Activated effector memory CD4-positive, alpha-beta T cell treated with Interleukin-2 at 50 U/mL for 16 hours (primary cell): Measurements from ENCODE around the gene C1orf116.
A peak's percentile ranks its signal among the peaks of the same experiment; 100 is the strongest.

Experiments used
- DNase-seq: peaks from one replicate; pipeline ENCODE4 v3.0.0-alpha.2; 2020

Gene C1orf116

GRCh38 chr1:207032528-207033017, at the start of gene C1orf116:
Gene C1orf116, minus strand, starts transcription at chr1:207032756. Its CDS starts 5,158 bp downstream, at chr1:207027598.
- DNase-seq = no peak

GRCh38 chr1:207081806-207082205, 49.2 kb upstream of the C1orf116 start:
- DNase-seq = no peak

DNA sequence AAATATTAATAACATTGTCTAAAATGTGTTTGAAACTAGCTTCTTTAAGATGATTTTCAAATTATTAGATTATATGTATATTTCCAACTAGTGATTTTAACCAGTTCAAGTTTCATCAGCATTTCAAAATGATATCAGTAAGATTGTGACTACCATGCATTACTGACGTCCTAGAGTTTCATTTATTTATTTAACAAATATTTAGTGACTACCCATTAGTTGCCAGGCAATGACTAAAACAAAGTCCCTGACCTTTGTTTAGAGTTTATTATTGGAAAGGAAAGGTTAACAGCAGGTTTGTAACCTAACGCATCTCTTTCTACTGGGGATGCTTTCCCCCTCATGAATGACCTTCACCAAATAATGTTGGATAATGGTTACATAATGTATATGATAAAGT, 48.5 kb upstream of the C1orf116 start:
- DNase-seq = no peak

DNA sequence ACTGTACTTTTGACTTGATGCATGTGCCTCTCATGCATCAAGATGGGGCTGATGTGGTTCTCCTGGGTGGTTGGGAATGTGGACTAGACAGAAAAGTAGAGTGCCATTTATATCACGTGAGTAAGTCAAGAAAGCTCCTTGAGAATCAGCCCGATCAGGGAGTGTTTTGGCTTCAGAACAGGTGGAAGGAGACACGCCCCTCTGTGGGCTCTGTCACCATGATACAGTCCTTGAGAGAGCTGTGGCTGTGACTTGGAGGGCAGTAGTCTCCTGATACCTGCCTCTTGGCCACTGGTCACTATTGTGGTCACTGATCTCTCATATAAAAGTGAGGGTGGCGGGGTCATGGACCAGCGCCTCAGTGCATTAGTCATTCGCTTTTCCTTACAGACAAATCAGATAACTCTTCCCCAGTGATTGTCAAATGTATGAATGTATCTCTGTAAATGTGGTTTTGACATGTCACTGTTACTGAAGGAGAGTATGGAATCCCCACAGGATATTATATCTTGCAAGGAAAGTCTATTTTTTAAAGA, 47.2 kb upstream of the C1orf116 start:
- DNase-seq = no peak

DNA sequence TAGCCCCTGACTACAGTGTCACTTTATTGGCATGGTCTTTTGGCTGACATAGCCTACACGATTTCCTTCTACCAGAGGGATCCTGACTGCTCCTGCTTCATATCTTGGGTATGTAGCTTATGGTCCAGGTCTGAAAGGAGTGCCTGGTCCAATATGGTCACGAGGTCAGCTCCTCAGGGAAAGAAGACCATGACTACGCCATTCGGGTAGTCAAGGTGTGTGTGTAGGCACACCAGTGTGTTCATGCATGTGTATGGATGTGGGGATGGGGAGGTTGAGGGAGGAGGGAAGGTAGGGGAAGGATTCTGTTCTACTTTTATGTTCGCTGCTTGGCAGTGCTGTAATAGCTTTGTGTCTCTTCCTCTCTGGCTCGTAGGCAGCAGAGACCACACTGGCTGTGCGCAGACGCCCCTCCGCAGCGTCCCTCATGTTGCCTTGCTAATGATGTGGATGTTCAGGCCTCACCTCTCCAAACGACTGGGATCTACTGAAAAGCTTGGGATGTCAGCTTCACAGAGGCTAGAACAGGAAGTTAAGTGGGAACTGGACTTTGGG, 46.1 kb upstream of the C1orf116 start:
- DNase-seq = no peak

DNA sequence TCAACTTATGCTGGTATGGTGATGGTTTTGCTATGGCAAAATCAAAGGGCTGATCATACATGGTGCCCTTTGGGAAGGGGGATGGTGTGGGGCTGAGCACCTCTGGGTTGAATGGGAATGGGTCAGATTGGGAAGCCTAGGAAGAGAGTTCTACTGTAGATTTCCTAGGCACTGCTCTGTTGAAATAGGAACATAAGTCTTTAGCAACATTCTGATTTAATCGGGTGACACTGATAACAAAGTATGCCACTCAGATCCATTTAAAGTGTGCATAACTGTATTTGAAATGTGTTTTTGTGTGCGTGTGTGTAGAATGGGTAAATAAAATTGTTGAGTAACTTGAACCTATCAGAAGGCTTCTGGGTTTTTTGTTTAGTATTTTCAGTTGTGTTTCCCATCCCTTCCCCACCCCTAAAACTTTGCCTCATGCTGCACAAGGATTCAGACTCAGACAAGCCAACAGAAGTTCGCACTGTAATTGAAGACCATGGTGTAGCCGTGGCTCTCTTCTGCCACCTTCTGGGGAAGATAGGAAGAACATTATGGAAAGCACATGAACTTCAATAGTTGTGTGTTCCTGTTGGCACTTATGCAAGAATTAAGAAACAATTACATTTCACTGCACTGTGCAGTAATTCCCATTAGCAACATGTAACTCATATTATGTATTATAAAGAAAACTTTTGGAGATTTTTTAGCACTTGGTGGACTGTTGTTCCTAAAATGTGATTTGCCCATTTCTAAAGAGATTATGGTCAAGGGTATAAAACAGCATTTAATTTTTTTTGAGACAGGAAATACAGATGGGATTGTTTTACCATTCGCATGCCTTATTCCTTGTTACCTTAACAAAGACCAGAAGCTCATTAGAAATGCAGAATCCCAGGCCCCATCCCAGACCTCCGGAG, 45.2 kb upstream of the C1orf116 start:
- DNase-seq = peak; percentile 20

DNA sequence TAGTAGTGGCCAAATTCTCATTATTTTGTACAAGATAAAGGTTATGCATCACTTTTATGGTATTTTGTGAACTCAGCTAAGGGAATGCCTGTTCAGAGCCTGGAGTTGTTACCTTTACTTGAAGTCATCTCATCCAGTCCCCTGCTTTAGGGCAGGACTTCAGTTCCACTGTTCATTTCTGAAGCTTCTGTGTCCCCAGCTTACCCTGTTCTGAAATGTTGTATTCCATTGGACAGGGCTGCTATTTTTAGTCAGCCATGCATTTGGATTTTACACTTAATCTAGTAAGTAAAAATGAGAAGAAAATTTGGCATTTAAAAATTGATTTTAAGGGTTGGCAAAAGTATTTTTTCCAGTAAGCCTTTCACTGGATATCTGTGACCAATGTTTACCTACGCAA, 44.5 kb upstream of the C1orf116 start:
- no peak for DNase-seq

GRCh38 chr1:207076181-207076955, 43.8 kb upstream of the C1orf116 start:
- no peak for DNase-seq

GRCh38 chr1:207073906-207074820, 41.6 kb upstream of the C1orf116 start:
- DNase-seq = no peak

GRCh38 chr1:207072233-207072632, 39.7 kb upstream of the C1orf116 start:
- DNase-seq = no peak

DNA sequence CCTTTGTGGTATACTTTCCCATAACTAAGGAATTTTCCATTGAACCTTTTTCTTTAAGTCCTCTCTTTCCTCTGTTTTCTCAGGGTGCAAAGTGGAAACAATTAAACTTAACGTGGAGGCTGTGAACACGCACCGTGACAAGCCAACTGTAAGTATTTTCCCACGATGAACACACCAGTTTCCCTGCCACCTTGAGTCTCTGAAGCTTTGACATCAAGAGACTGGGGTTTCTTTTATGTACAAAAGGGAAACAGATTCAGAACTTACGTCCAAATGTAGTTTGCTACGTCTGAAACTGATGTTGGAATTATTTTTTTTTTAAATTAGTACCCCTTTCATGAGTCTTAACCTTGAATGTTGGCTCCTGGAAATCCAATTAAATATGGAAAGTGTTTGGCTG, 38.9 kb upstream of the C1orf116 start:
- DNase-seq = no peak

DNA sequence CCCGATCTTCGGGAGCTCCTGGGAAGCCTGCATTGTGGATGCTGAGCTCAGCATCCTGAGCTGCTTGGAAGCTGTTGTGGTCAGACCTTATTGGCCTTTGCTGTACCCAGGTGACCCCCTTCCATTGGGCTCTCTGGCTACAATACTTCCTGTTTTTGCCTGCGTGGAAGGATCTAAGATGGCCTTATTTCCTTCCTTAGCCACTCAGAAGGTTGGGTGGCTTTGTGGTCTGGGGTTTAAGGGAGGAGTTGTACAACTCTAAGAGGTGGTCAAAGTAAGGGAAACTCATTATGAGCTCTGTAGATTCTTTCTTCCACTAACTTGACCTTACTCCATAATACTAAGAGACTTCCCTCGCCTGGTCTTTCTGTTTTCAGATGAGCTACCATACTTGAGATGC, 38.3 kb upstream of the C1orf116 start:
- DNase-seq = no peak

GRCh38 chr1:207069858-207070506, 37.4 kb upstream of the C1orf116 start:
- DNase-seq = no peak

DNA sequence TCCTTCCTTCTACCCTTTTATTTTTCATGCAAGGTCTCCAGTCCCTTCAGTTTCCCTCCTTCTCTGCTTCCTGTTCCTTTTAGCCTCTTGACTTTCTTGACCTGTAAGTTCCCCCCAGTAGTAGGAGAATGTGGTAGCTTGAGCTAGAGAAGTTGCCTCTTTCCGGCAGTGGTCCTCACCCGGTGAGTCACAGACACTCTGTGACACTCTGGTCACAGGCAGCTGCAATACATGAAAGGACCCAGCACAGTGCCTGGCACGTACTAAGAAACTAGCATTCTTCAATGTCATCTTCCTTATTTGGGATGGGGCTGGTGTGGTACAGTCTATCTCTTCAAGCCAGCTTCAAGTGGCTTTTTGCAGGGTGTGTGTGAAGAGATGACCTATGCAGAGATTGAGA, 36.5 kb upstream of the C1orf116 start:
- DNase-seq = no peak

DNA sequence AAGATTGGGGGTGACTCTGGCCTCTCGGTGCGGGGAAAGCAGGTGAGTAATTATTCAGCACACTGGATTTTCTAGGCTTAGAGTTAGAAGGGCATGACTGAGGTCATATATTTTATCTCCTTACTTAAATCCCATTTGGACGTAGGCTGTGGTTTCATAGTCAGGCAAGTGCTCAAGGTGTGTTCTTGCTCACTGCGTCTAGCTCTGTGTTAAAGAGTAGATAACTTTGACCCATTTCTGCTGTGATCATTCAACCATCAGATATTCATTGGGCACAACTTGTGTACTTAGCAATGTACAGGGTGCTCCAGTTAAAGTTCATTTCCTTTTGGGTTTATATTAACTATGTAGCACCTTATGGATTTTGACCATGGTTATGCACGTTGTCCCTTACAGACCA, 35.1 kb upstream of the C1orf116 start:
- no peak for DNase-seq

- no peak for DNase-seq
Observed at GRCh38 chr1:207067185-207067584, 34.6 kb upstream of the C1orf116 start.

DNA sequence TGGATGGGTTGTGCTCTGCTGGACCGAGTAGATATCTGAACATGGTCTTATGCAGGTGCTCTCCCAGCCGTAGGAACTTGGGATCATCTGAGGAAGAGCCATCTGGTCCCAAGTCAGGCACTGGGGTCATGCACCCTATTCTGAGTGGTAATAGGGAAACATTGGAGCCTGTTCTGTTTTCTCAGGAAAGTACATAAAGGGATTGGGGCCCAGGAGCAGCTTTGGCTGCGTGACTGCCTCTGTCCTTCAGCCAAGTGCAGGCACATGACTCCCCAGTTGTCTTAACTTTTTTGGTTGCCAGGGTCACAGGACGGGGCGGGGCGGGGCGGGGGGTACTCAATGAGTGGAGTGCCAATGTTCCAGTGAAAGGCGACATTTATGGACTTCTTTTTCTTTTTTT, 32.0 kb upstream of the C1orf116 start:
- DNase-seq = no peak

- no peak for DNase-seq
Observed at GRCh38 chr1:207063014-207063413, 30.5 kb upstream of the C1orf116 start.

DNA sequence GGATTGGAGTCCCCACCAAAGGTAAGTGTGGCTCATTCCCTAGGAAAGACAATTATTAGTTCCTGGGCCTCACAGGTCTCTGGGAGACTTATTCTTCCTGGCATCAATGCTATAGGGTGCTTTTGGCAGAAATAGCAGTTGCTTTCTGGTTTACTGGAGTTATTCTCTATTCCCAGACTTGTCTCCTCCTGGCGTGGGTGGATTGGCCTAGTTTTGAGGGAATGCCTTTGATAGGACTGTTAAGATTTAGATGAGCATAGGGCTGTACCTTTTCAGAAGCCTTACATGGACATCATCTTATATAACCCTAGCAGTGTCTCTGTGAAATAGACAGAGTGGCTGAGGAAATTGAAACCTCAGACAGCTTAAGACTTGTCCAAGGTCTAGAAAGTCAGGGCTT, 29.5 kb upstream of the C1orf116 start:
- no peak for DNase-seq

DNA sequence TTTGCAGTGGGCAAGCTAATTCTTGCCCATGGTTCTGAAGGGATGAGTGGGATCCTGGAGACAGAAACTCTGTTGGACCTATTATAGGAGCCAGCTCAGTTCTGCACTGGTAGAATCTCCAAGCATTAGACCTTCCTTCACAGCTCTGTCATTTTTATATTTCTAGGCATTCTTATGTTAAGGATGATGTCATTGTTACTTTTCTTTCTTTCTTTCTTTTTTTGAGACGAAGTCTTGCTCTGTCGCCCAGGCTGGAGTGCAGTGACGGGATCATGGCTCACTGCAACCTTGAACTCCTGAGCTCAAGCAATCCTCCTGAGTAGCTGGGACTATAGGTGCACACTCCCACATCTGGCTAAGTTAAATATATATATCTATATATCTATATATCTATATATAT, 28.0 kb upstream of the C1orf116 start:
- no peak for DNase-seq

- no peak for DNase-seq
Observed at GRCh38 chr1:207059881-207060280, 27.3 kb upstream of the C1orf116 start.
